KOPT-K1 (cell line): ENCODE results near the gene PIEZO2.

Experiments
- H3K27ac ChIP-seq: fragments of 200-600 bp; sonication (generic); 2 replicates; pipeline ENCODE4 v1.5.1; 2016; ENCODE audit warnings: antibody characterized with exemption, mild to moderate bottlenecking, low read depth, low read length; ENCODE audit not compliant: poor library complexity, severe bottlenecking
- H3K36me3 ChIP-seq: fragments of 200-600 bp; sonication (generic); 2 replicates; pipeline ENCODE4 v1.5.1; 2017; ENCODE audit warnings: antibody characterized with exemption, mild to moderate bottlenecking, low read length, moderate library complexity; ENCODE audit not compliant: insufficient read depth
- H3K9me3 ChIP-seq: fragments of 200-600 bp; sonication (generic); 2 replicates; pipeline ENCODE4 v1.5.1; 2017; ENCODE audit warnings: antibody characterized with exemption, low read length, mild to moderate bottlenecking; ENCODE audit not compliant: insufficient read depth, poor library complexity, severe bottlenecking

The PIEZO2 gene

GRCh38 chr18:10822456-10822855 lies 326.9 kb downstream of the PIEZO2 start:
- Histone ChIP-seq H3K36me3 (no peaks in the 10 kb centered on the region), H3K9me3 (peaks cover 4% of the 10 kb centered on the region), H3K27ac (no peak overlapping the region)

GRCh38 chr18:10820681-10821080 lies 328.7 kb downstream of the PIEZO2 start:
- Histone ChIP-seq H3K27ac (no peak overlapping the region), H3K36me3 (no peaks in the 10 kb centered on the region), H3K9me3 (peaks cover 4% of the 10 kb centered on the region)

- no peaks in the 10 kb centered on the region for H3K36me3 ChIP-seq
- no peaks in the 10 kb centered on the region for H3K9me3 ChIP-seq
- H3K27ac ChIP-seq: no peak overlapping the region
These were observed 335.0 kb downstream of the PIEZO2 start for GRCh38 chr18:10814336-10814735.

- no peak overlapping the region for H3K27ac ChIP-seq
- no peaks in the 10 kb centered on the region for H3K9me3 ChIP-seq
- H3K36me3 ChIP-seq: no peaks in the 10 kb centered on the region
These were observed 343.7 kb downstream of the PIEZO2 start for GRCh38 chr18:10805587-10806118.

- Histone ChIP-seq H3K27ac (no peak overlapping the region), H3K9me3 (no peaks in the 10 kb centered on the region), H3K36me3 (no peaks in the 10 kb centered on the region)
These were observed 345.2 kb downstream of the PIEZO2 start for GRCh38 chr18:10804126-10804525.

- H3K36me3 ChIP-seq: no peaks in the 10 kb centered on the region
- H3K9me3 ChIP-seq: no peaks in the 10 kb centered on the region
- H3K27ac ChIP-seq: no peak overlapping the region
These were observed 350.4 kb downstream of the PIEZO2 start for GRCh38 chr18:10798727-10799550.

- H3K36me3 ChIP-seq: no peaks in the 10 kb centered on the region
- no peaks in the 10 kb centered on the region for H3K9me3 ChIP-seq
- no peak overlapping the region for H3K27ac ChIP-seq
These were observed 351.5 kb downstream of the PIEZO2 start for GRCh38 chr18:10797896-10798295.

GRCh38 chr18:10794771-10795170 lies 354.6 kb downstream of the PIEZO2 start:
- no peaks in the 10 kb centered on the region for H3K9me3 ChIP-seq
- no peaks in the 10 kb centered on the region for H3K36me3 ChIP-seq
- H3K27ac ChIP-seq: no peak overlapping the region

GRCh38 chr18:10793730-10794370 lies 355.5 kb downstream of the PIEZO2 start:
- Histone ChIP-seq H3K9me3 (no peaks in the 10 kb centered on the region), H3K36me3 (no peaks in the 10 kb centered on the region)

GRCh38 chr18:10792181-10792580 lies 357.2 kb downstream of the PIEZO2 start:
- Histone ChIP-seq H3K9me3 (no peaks in the 10 kb centered on the region), H3K36me3 (no peaks in the 10 kb centered on the region), H3K27ac (no peak overlapping the region)

More at GRCh38 chr18:10793730-10794370, 355.5 kb downstream of the PIEZO2 start:
- no peak overlapping the region for H3K27ac ChIP-seq

GRCh38 chr18:10791169-10791831 lies 358.1 kb downstream of the PIEZO2 start:
- H3K27ac ChIP-seq: no peak overlapping the region

GRCh38 chr18:10789180-10789579 lies 360.2 kb downstream of the PIEZO2 start:
- Histone ChIP-seq H3K9me3 (no peaks in the 10 kb centered on the region), H3K36me3 (no peaks in the 10 kb centered on the region), H3K27ac (no peak overlapping the region)

More at GRCh38 chr18:10791169-10791831, 358.1 kb downstream of the PIEZO2 start:
- H3K9me3 ChIP-seq: no peaks in the 10 kb centered on the region
- no peaks in the 10 kb centered on the region for H3K36me3 ChIP-seq

GRCh38 chr18:10787293-10787901 lies 362.0 kb downstream of the PIEZO2 start:
- Histone ChIP-seq H3K9me3 (no peaks in the 10 kb centered on the region), H3K36me3 (no peaks in the 10 kb centered on the region)

GRCh38 chr18:10785798-10786197 lies 363.6 kb downstream of the PIEZO2 start:
- Histone ChIP-seq H3K36me3 (no peaks in the 10 kb centered on the region), H3K27ac (no peak overlapping the region), H3K9me3 (no peaks in the 10 kb centered on the region)

More at GRCh38 chr18:10787293-10787901, 362.0 kb downstream of the PIEZO2 start:
- no peak overlapping the region for H3K27ac ChIP-seq
